DND-41 (cell line): ENCODE measurements around the gene MXI1.

Experiments used
- ATAC-seq: fragments of 200-7000 bp; cut with Tn5 transposase; 3 replicates; pipeline ENCODE4 v1.9.1; 2021; ENCODE audit warnings: low read depth; ENCODE audit not compliant: insufficient read depth
- DNase-seq: peaks from one replicate; pipeline ENCODE4 v3.0.0-alpha.2; 2020
- H2AFZ ChIP-seq: 2 replicates; pipeline ENCODE4 v1.6.0; 2012; ENCODE audit warnings: low read depth, low read length
- H3K27ac ChIP-seq: 2 replicates; pipeline ENCODE4 v1.5.1; 2012; ENCODE audit warnings: low read length, inconsistent platforms
- H3K27me3 ChIP-seq: fragments of 200-600 bp; sonication (generic); 2 replicates; pipeline ENCODE4 v1.6.0; 2012; ENCODE audit warnings: low read length, mild to moderate bottlenecking, inconsistent platforms; ENCODE audit not compliant: insufficient read depth, poor library complexity
- H3K36me3 ChIP-seq: 2 replicates; pipeline ENCODE4 v1.5.1; 2012; ENCODE audit warnings: low read length, inconsistent platforms; ENCODE audit not compliant: insufficient read depth
- H3K4me1 ChIP-seq: 2 replicates; pipeline ENCODE4 v1.5.1; 2012; ENCODE audit warnings: mild to moderate bottlenecking, low read length; ENCODE audit not compliant: insufficient read depth
- H3K4me2 ChIP-seq: 2 replicates; pipeline ENCODE4 v1.6.0; 2012; ENCODE audit warnings: mild to moderate bottlenecking, moderate library complexity, low read length, inconsistent platforms; ENCODE audit not compliant: insufficient read depth
- H3K4me3 ChIP-seq, 2 experiments: fragments of 200-600 bp in 1 of 2; shearing (Covaris generic) in 1 of 2; 2 replicates each; pipeline ENCODE4 v1.5.1; 2012 to 2016; ENCODE audit warnings: inconsistent platforms in 2 of 2, low read length in 2 of 2, mild to moderate bottlenecking in 2 of 2, low read depth in 1 of 2, moderate library complexity in 1 of 2
- H3K79me2 ChIP-seq: 2 replicates; pipeline ENCODE4 v1.6.0; 2012; ENCODE audit warnings: low read length, inconsistent platforms; ENCODE audit not compliant: insufficient read depth
- H3K9ac ChIP-seq: 2 replicates; pipeline ENCODE4 v1.6.0; 2012; ENCODE audit warnings: low read depth, mild to moderate bottlenecking, inconsistent platforms, low read length, moderate library complexity
- H3K9me3 ChIP-seq: 2 replicates; pipeline ENCODE4 v1.5.1; 2012; ENCODE audit warnings: low read length, moderate library complexity, mild to moderate bottlenecking, inconsistent platforms; ENCODE audit not compliant: insufficient read depth, severe bottlenecking
- H4K20me1 ChIP-seq: 2 replicates; pipeline ENCODE4 v1.6.0; 2012; ENCODE audit warnings: low read length; ENCODE audit not compliant: insufficient read depth
- CTCF ChIP-seq: IDR thresholded peaks from 2 replicates; pipeline ENCODE4 v1.5.1; 2012; ENCODE audit warnings: borderline replicate concordance, low read length, moderate library complexity, mild to moderate bottlenecking; ENCODE audit not compliant: poor library complexity, severe bottlenecking; ENCODE audit errors: extremely low read depth
- EZH2 ChIP-seq: IDR thresholded peaks from 3 replicates; pipeline ENCODE4 v1.6.1; 2012; ENCODE audit warnings: borderline replicate concordance, low read depth, mild to moderate bottlenecking, moderate library complexity, low read length, inconsistent platforms; ENCODE audit not compliant: severe bottlenecking

MXI1 gene

GRCh38 chr10:110160522-110160921 lies 46.9 kb upstream of the MXI1 start:
- Histone ChIP-seq H3K9ac (no peak overlapping the region), H3K4me1 (peaks cover 13% of the 10 kb centered on the region), H3K4me2 (no peak overlapping the region), H3K27me3 (peaks cover 52% of the 10 kb centered on the region), H3K9me3 (no peaks in the 10 kb centered on the region), H3K4me3 (no peak overlapping the region), H4K20me1 (peaks cover 4% of the 10 kb centered on the region), H3K36me3 (no peaks in the 10 kb centered on the region), H3K27ac (no peak overlapping the region), H2AFZ (no peak overlapping the region), H3K79me2 (no peaks in the 10 kb centered on the region)
- DNase-seq, result no peak
- no peak for ATAC-seq
- TF ChIP-seq CTCF (no peak), EZH2 (no peak)

- DNase-seq (no peak), ATAC-seq (no peak)
- peaks cover 50% of the 10 kb centered on the region for H3K27me3 ChIP-seq
- 0 out of 2 replicates have a peak, but pooled peaks cover under 1% of the 10 kb centered on the region for H3K4me1 ChIP-seq
- H3K9me3 ChIP-seq, result no peaks in the 10 kb centered on the region
- H4K20me1 ChIP-seq, result peaks cover under 1% of the 10 kb centered on the region
- no peaks in the 10 kb centered on the region for H3K79me2 ChIP-seq
- no peak for TF ChIP-seq EZH2
- H3K4me3 ChIP-seq, result no peak overlapping the region
- no peak overlapping the region for H3K4me2 ChIP-seq
- H3K27ac ChIP-seq, result no peak overlapping the region
- H3K36me3 ChIP-seq, result no peaks in the 10 kb centered on the region
- no peak overlapping the region for H3K9ac ChIP-seq
- no peak overlapping the region for H2AFZ ChIP-seq
Measured at GRCh38 chr10:110162741-110163145, 44.7 kb upstream of the MXI1 start.

GRCh38 chr10:110163192-110163773 lies 44.1 kb upstream of the MXI1 start:
- DNase-seq (no peak), ATAC-seq (no peak)
- H3K4me2 ChIP-seq, result no peak overlapping the region

GRCh38 chr10:110163841-110164240 lies 43.6 kb upstream of the MXI1 start:
- Histone ChIP-seq H3K9me3 (no peaks in the 10 kb centered on the region), H2AFZ (no peak overlapping the region), H4K20me1 (no peaks in the 10 kb centered on the region), H3K4me2 (no peak overlapping the region), H3K4me3 (no peak overlapping the region), H3K27ac (no peak overlapping the region), H3K9ac (no peak overlapping the region), H3K27me3 (peaks cover 50% of the 10 kb centered on the region), H3K4me1 (no peaks in the 10 kb centered on the region), H3K79me2 (no peaks in the 10 kb centered on the region), H3K36me3 (no peaks in the 10 kb centered on the region)
- ATAC-seq (no peak), DNase-seq (no peak)
- TF ChIP-seq CTCF (no peak), EZH2 (no peak)

More at GRCh38 chr10:110163192-110163773, 44.1 kb upstream of the MXI1 start:
- Histone ChIP-seq H4K20me1 (no peaks in the 10 kb centered on the region), H3K36me3 (no peaks in the 10 kb centered on the region), H3K4me1 (no peaks in the 10 kb centered on the region), H3K79me2 (no peaks in the 10 kb centered on the region), H3K4me3 (no peak overlapping the region), H3K27me3 (peaks cover 50% of the 10 kb centered on the region), H3K9me3 (no peaks in the 10 kb centered on the region), H3K9ac (no peak overlapping the region), H3K27ac (no peak overlapping the region), H2AFZ (no peak overlapping the region)
- TF ChIP-seq CTCF (no peak), EZH2 (no peak)
